HG02571 (cell line): ENCODE data around the gene C5orf24.

ENCODE experiments used
- ATAC-seq: cut with Tn5 transposase; IDR thresholded peaks from one replicate; pipeline ENCODE4 v1.9.1; 2021; ENCODE audit warnings: mild to moderate bottlenecking, moderate library complexity; ENCODE audit not compliant: unreplicated experiment

C5orf24 gene

DNA sequence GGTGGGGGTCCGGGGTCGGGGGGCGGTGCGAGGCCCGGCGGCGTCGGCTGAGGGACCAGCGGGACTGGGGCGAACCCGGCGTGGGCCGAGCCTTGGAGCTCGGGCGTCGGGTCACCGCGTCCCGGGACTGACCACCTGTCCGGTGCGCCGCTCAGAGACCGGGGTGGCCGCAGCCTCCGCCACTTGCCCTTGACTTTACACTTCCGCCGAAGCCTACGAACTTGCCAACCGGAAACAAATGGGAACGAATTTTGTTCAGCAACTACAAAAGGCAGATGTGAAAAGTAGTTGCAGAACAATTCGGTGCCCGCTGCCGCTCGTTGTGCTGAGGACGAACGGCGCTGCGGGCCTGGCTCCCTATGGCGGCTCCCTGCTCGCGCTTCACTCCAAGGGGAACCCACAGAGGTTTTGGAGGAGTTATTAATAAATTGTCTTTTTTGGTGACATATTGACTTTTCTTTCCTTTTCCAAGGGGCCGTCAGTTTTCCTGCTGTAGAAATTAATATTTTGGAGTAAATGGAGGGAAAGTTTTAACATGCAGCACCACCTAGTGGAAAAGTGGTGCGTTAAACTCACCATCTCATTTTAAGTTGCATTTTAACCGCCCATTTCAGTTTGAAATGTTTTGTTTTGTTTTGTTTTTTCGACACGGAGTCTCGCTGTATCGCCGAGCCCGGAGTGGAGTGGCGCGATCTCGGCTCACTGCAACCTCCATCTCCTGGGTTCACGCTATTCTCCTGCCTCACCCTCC, 59.7 kb downstream of the C5orf24 start:
- peak; percentile 40 for ATAC-seq

DNA sequence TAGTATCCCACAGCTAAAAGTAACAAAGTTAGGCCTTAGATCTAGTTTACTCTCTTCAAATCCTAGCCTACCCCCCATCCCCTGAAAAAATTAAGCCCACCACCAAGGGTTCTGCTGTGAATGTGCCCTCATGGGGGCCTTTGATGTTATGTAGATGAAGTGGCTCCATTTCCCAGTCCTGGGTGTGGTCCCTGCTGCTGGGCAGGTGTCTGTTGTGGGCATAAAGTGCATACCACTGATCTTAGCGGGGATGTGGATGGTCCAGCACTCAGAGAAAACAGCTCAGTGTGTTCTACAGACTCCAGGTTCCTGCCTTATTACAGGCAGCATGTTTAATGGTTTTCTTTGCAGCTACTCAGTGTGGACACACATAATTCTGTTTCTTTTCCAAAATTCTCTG, 61.0 kb downstream of the C5orf24 start:
- no peak for ATAC-seq
